ENCODE results near the gene MMP17.
A peak's percentile ranks its signal among the peaks of the same experiment; 100 is the strongest.

The MMP17 gene

GRCh38 chr12:131830914-131831571, 2.9 kb downstream of the MMP17 start:
- peak in 1 of 2 experiments; percentile 46 for DNase-seq

GRCh38 chr12:131831635-131832041, 3.4 kb downstream of the MMP17 start:
- DNase-seq: no peak

GRCh38 chr12:131832321-131833231, 4.4 kb downstream of the MMP17 start:
- no peak for DNase-seq

- no peak for DNase-seq
Measured at GRCh38 chr12:131833288-131833895, 5.2 kb downstream of the MMP17 start.

GRCh38 chr12:131833896-131834641, 5.9 kb downstream of the MMP17 start:
- no peak for DNase-seq

GRCh38 chr12:131834798-131835615, 6.8 kb downstream of the MMP17 start:
- DNase-seq: no peak

GRCh38 chr12:131835616-131836171, 7.5 kb downstream of the MMP17 start:
- no peak for DNase-seq

GRCh38 chr12:131836193-131836592, 8.0 kb downstream of the MMP17 start:
- no peak for DNase-seq

GRCh38 chr12:131836714-131837397, 8.7 kb downstream of the MMP17 start:
- DNase-seq: no peak

GRCh38 chr12:131840643-131841416, 12.6 kb downstream of the MMP17 start:
- DNase-seq: no peak

GRCh38 chr12:131841547-131841946, 13.4 kb downstream of the MMP17 start:
- no peak for DNase-seq

GRCh38 chr12:131842169-131842568, 14.0 kb downstream of the MMP17 start:
- no peak for DNase-seq

GRCh38 chr12:131843527-131843926, 15.3 kb downstream of the MMP17 start:
- DNase-seq: no peak

- no peak for DNase-seq
Measured at GRCh38 chr12:131844140-131844539, 15.9 kb downstream of the MMP17 start.

- DNase-seq: no peak
Measured at GRCh38 chr12:131844656-131845055, 16.5 kb downstream of the MMP17 start.

- no peak for DNase-seq
Measured at GRCh38 chr12:131845121-131845520, 16.9 kb downstream of the MMP17 start.

GRCh38 chr12:131847456-131847855, 19.3 kb downstream of the MMP17 start:
- DNase-seq: no peak

- DNase-seq: no peak
Measured at GRCh38 chr12:131848753-131849152, 20.6 kb downstream of the MMP17 start.

GRCh38 chr12:131849700-131850553, 21.7 kb downstream of the MMP17 start:
- no peak for DNase-seq
